HG02938 (cell line): ENCODE results near the gene TRIM36.

Source experiments
- ATAC-seq: cut with Tn5 transposase; IDR thresholded peaks from one replicate; pipeline ENCODE4 v1.9.1; 2021; ENCODE audit warnings: mild to moderate bottlenecking, moderate library complexity; ENCODE audit not compliant: unreplicated experiment

TRIM36 gene

GRCh38 chr5:115084246-115084793 lies 85.4 kb downstream of the TRIM36 start:
- ATAC-seq: no peak

- ATAC-seq: no peak
Measured at GRCh38 chr5:115079924-115080623, 89.6 kb downstream of the TRIM36 start.
